Stimulated activated CD4-positive, alpha-beta T cell treated with anti-CD3 and anti-CD28 coated beads, Interleukin-15, amount 100 ng/mL, for 24 hours (primary cell): ENCODE measurements around the gene GJB3.
A peak's percentile ranks its signal among the peaks of the same experiment; 100 is the strongest.
"Not testable (repeated sequence)": the region's sequence is repeated elsewhere in the genome, so short reads cannot be mapped to it uniquely, and the experiment has no call there.

ENCODE experiments used
- DNase-seq: peaks from one replicate; pipeline ENCODE4 v3.0.0-alpha.2; 2020

GJB3 gene

DNA sequence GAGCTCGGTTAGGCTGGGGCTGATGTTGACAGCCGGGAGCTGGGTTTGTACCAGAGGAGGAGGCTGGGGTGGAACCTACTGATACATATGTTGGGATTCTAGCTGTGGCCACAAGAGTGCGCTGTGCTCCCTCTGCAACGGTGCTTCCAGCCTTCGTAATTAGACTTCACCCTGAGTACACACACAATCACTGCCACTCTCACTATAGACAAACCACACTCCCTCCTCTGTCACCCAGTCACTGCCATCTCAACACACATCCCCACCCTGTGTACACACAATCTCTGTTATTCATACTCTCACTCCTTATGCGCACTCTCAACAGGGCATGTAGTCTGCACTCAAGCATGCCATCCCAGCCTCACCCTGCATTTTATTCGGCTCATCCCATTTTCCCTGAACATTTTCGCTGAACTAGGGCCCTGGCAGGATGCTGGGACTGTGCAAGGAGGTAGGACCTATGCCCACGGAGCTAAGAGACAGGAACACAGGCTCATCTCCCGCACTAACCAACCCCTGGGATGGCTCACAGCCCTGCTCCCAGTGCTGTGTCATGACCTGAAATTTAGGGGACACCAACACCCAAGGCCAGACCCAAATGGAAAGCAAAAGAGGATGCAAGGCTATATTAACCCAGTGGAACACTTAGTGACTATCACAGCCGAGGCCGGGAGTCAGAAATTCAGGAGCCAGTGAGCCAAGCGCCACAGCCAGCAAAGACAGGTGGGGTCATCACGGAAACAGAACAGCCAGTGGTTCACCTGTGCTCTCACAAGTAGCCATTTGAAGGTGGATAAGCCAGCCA is 5.7 kb downstream of the GJB3 start:
- DNase-seq = peak; percentile 78

DNA sequence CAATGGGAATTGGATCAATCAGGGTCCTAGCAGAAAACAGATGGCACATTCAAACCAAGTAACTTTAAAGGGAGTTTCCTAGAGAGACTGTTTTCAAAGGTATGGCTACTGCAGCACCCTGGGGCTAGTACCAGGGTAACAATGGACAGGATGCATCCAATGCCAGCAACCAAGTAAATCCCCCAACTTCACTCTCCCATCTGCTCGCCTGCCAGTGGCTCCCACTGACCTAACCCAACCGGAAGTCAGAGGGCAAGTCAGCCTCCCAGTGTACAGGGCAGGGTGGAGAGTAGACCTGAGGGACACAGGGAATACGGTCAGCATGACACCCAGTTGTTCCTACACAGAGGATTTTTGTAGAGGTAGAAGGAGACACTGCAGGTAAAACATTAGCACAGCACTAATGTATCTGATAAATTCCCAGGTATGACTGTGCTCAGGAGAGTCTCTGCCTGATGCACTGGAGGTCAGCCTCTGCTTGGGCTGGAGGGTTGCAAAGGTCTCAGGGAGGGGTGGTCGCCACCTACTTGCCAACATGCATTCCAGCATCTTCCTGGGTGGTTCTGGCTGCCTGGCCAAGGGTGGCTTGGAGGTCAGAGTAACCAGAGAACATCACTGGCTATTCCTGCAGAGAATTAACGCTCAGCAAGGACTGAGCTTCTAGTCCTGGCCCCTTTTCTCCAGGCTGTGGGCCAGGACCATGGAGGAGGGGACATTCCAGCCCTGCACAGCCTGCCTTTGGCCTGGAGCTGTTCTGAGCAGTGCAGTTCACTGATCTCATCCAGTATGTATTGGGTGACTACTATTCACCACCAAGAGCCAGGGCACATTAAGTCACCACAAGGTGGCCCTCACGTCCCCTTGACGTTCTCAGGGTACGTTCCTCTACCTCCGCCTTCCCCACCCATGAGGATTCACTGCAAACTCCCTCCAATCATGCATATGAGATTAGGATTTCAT is 6.7 kb downstream of the GJB3 start:
- DNase-seq = peak; percentile 15

- no peak for DNase-seq
Measured at GRCh38 chr1:34790985-34791384, 10.0 kb downstream of the GJB3 start.

GRCh38 chr1:34792424-34792823 is 11.4 kb downstream of the GJB3 start:
- no peak for DNase-seq

GRCh38 chr1:34792868-34793727 is 12.1 kb downstream of the GJB3 start, which contains the start of gene GJA4:
Gene GJA4, plus strand, starts transcription at chr1:34792999. Its CDS starts 1,215 bp downstream, at chr1:34794214.
- peak; percentile 11 for DNase-seq

- DNase-seq = no peak
Measured at GRCh38 chr1:34794001-34794789, 13.2 kb downstream of the GJB3 start.

- DNase-seq = no peak
Measured at GRCh38 chr1:34794790-34795180, 13.8 kb downstream of the GJB3 start.

DNA sequence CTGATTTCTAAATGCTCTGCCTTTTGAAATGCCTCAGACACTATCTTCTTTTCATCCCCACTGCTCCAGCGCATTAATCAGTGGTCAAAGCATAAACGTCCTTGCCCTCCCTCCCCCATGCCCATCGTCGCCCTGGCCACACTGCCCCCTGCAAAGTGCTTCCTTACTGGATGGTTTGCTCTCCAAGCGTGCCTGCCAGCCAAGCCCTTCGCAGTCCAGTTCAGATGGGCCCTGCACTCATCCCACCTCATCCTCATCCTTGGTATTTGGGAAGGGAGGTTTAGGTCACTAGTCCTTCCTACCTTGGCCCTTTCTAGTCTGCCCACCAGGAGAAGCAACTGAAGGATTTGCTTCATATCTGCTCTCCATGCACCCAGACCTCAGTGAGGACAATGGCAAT is 14.9 kb downstream of the GJB3 start:
- DNase-seq = no peak

- no peak for DNase-seq
Measured at GRCh38 chr1:34796990-34797389, 16.0 kb downstream of the GJB3 start.

- peak; percentile 35 for DNase-seq
Measured at GRCh38 chr1:34800214-34800613, 19.2 kb downstream of the GJB3 start.

DNA sequence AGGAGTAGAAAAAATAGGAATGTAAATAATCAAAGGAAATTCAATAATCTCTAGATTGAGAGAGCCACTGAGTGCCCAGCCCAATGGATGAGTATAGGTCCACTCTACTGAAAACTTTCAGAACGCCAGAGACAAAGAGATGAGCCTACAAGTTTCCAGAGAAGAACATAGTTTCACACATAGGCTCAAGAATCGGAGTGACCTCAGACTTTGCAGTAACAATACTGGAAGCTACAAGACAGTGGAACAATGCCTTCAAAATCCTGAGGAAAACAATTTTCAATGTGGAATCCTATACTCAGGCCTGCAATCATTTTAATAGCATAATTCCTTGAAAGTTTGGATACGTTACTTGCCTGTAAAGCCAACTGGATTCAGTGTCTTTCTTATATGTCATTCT is 22.8 kb downstream of the GJB3 start:
- DNase-seq = no peak

DNA sequence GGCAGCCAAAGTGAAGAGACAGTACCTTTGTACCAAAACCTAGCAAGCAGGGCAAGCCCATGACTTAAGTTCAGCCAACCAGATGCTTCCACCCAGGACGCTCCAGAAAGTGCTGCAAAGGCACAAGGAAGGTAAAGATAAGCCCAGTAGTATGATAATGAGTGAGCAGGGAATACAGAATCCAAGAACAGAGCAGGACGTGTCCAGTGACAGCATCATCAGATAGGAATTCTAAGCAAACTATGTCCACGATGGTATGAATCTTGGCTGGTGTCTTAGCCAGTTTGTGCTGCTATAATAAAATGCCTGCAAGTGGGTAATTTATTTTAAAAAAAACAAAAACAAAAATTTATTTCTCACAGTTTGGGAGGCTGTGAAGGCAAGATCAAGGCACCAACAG is 25.4 kb downstream of the GJB3 start:
- DNase-seq = no peak

GRCh38 chr1:34808051-34808810 is 27.2 kb downstream of the GJB3 start:
- DNase-seq = no peak

- not testable (repeated sequence) for DNase-seq
Measured at GRCh38 chr1:34810781-34811180, 29.8 kb downstream of the GJB3 start.

- DNase-seq = no peak
Measured at GRCh38 chr1:34816332-34816731, 35.3 kb downstream of the GJB3 start.

DNA sequence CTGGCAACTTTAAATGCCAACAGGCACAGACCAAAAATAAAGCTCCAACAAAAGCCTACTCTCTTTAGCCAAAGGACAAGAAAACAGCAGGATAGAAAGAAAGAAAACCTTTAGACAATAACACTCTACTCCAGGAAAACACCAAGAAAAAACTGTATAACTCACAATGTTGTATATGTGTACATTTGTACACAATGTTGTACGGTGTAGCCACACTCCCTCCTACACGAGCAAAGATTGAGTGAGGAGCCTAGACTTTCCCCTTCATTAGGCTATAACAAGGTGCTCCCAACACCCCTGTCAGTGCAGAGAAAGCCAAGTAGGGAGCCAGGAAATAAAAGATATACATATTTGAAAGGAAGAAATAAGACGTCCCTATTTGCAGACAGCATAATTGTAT is 35.8 kb downstream of the GJB3 start:
- DNase-seq = no peak

- not testable (repeated sequence) for DNase-seq
Measured at GRCh38 chr1:34818862-34819261, 37.8 kb downstream of the GJB3 start.

- DNase-seq = no peak
Measured at GRCh38 chr1:34822202-34822601, 41.2 kb downstream of the GJB3 start.

DNA sequence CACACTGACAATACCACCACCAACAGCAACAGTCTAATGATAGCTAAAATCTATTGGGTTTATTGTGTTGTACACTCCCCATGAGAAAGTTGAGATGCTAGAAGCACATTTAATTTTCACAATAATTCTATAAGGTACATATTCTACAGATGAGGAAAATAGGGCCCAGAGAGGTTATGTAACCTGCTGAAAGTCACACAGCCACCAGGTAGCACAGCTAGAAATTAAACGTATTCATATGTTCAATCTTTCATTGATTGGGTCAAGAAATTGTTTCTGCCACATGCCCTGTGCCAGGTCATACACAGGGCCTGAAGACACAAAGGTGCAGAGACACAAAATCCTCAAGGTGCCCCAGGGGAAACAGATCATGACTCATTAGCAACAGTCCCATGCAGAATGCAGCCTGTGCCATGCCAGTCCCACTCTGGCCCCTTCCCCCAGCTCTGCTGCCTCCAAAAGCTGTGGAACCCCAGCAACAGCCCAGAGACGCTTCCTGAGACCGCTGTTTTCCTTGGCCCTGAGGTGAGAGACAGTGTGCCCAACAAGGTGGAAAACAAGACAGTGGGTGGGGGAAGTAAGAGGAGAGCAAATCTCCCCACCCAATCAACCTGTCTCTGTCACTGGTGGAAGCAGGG is 43.9 kb downstream of the GJB3 start:
- DNase-seq = no peak

DNA sequence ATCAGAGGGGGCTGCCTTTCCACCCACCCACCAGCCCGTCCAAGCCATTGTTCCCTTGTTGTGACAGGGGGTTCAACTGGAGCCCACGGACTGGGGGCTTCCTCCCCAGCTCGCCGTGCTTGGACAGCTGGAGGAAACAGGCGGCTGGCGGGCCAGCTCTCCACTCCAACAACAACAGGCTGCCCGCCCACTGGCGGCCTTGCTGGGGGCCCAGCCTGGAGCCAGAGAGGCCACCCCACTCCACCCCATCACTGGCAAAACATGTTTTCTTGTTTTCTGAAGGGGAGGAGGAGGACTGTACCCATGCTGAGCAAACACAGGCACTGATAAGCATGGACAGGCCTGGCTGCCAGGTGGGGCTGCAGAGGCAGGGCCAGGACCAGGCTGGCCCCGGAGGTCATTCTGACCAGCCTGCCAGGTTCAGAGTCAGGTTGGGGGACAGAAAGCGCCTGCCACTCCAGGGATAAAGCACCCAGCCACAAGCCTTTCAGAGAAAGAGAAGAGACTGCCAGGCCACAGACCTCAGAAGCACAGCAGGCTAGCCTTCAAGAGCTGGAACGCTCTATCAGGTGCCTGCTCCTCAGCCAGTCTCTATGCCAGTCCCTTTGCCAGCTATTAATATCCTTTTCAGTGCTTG is 44.6 kb downstream of the GJB3 start:
- DNase-seq = no peak
